CD4-positive, alpha-beta T cell treated with Interleukin-17A for 4 hours (primary cell): ENCODE data around the gene CHFR.
"Not testable (repeated sequence)": the region's sequence is repeated elsewhere in the genome, so short reads cannot be mapped to it uniquely, and the experiment has no call there.

Source experiments
- DNase-seq: peaks from one replicate; pipeline ENCODE4 v3.0.0-alpha.2; 2020; ENCODE audit warnings: mixed read lengths

CHFR gene

DNA sequence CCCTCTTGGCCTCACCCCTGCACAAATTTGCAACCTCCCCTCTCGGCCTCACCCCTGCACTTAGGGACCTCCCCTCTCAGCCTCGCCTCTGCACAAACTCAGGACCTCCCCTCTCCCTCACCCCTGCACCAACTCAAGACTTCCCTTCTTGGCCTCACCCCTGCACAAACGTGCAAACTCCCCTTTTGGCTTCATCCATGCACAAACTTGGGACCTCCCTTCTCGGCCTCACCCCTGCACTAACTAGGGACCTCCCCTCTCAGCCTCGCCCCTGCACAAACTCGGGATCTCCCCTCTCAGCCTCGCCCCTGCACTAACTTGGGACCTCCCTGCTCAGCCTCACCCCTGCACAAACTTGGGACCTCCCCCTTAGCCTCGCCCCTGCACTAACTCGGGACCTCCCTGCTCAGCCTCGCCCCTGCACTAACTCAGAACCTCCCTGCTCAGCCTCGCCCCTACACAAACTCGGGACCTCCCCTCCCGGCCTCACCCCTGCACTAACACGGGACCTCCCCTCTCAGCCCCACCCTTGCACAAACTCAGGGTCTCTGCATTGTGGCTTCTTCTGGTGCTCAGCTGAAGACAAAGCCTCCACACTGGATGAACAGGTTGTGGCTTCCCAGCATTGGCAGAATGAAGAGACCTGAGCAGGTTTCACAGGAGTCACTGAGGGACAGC, 47.7 kb downstream of the CHFR start:
- DNase-seq: no peak

DNA sequence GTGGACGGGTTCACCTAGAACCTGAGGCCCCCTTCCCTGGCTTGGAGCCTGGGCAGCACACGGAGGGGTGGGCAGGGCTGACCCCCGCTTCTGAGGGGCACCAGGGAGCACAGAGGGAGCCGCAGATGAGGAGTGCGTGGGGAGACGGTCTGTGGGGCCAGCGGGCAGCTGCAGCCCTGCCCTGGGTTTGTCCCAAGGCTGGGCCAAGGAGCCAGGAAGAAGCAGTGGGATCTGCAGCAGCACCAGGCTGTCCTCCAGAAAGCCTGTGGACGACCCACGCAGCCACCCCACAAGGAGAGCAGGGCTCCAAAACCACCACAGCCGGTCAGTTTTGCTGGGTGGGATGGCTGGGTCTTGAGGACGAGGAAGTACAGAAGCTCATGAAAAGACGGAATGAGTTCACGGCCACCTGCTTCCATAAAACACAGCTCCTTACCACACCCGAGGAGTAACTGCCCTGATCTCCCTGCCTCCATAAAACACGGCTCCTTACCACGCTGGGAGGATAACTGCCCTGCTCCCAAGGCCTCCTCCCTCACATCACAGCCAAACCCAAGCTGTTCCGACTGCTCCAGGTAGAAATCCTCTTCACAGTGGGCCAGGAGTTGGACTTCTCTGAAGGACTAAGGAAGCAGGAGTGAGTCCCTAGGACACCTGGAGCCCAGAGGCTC, 48.9 kb downstream of the CHFR start:
- DNase-seq: no peak

DNA sequence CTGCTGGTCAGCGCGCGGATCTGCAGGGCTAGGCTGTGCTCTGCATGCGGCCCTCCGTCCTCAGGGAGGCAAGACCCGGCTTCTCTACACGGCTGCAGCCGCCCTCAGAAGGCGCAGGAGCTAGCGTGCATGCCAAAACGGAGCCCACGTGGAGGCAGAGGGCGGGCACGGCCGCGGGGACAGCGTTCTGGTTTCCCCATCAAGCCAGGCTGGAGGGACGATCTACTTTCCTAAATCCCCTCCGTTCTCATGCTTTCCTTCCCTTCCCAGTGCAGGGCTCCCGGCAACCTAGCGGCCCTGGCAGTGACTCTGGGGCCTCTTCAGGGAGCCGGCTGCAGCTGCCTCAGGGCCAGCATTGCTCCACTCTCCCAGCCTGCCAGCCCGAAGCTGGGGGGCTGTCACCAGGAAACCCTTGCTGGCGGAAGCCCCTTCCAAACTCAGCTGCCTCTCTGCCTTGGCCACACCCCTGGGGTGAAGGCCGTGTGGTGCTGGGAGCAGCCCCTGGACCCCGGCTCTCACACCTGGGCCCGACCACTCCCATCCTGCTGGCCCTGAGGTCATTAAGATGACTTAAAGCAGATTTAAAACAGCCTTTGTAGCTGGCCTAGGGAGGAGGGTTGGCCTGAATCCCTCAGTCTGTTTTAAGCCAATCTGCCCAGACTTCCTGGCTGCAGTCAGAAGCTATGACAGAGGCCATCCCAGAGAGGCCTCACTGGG, 49.6 kb downstream of the CHFR start:
- DNase-seq: no peak

DNA sequence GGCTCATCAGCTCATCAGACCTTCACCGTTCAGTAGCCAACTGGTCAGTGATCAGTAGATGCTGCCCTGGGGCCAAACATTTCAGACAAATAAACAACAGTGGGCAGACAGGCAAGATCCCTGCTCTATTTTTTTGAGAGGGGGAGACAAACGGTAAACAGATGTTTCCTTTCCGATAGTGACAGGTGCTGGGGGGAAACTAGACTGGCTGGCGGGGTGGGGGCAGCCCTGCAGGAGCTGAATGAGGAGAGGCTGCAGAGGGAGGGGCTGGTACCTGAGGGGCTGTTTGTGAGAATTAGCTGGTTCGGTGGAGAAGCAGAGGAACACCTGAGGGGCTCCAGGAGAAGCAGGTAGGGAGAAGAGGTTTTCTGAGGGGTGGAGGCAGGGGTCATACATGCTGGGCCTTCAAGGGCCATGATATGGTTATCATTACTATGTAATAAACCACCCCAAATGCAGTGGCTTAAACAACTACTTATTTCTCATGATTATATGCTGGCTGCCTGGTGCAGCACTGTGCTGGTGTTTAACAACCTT, 50.5 kb downstream of the CHFR start:
- DNase-seq: no peak

DNA sequence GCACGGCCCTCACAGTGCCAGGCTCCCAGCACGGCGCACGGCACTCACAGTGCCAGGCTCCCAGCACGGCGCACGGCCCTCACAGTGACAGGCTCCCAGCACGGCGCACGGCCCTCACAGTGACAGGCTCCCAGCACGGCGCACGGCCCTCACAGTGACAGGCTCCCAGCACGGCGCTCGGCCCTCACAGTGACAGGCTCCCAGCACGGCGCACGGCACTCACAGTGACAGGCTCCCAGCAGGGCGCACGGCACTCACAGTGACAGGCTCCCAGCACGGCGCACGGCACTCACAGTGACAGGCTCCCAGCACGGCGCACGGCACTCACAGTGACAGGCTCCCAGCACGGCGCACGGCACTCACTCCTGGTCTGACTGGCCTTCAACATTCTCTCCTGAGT, 51.2 kb downstream of the CHFR start:
- not testable (repeated sequence) for DNase-seq

DNA sequence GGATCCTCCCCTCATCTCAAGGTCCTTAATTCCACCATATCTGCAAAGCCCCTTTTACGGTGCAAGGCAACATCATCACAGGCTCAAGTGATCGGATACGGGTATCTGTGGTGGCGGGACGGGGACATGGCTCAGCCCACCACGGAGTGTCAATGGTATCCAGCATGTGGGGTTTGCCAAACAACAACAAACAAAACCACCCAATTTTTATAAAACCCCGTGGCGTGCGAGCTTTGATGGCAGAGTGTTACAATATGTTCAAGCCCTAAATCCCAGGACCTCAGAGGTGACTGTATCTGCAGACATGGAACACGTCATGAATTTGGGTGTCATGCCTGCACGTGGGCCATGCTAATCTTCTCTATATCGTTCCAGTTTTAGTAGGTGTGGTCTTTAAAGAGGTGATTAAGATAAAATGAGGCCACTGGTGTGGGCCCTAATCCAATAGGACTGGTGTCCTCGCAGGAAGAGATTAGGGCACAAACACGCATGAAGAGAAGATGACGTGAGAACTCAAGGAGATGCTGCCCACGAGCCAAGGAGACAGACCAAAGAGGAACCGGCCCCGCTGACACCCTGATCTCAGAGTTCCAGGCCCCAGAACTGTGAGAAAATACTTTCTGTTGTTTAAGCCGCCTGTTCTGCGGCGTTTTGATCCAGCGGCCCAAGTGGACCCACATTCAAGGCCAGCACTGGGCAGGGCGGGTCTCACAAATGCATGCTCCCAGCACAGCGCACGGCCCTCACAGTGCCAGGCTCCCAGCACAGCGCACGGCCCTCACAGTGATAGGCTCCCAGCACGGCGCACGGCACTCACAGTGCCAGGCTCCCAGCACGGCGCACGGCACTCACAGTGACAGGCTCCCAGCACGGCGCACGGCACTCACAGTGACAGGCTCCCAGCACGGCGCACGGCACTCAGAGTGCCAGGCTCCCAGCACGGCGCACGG, 52.1 kb downstream of the CHFR start:
- DNase-seq: no peak

DNA sequence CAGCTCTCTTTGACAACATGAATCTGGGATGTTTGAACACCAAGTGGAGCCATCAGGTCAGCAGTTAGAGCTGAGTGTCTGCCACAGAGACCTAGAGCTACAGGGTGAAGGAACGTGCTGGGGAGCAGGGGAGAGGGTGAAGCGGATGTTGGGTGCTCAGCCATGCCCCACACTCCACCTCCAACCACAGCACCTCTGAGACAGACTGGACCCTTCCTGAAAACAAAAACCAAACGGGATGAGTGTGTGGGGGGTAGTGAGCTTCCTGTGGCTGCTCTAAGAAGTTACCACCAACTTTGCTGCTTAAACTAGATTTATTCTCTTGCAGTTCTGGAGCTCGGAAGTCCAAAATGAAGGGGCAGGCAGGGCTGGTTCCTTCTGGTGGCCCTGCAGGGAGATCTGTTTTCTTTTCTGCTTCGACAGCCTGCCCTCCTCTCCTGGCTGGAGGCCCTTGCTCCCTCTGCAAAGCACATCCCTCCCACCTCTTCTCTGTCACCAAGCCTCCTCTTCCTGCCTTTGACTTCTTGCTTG, 53.2 kb downstream of the CHFR start:
- peak; percentile 61 for DNase-seq

DNA sequence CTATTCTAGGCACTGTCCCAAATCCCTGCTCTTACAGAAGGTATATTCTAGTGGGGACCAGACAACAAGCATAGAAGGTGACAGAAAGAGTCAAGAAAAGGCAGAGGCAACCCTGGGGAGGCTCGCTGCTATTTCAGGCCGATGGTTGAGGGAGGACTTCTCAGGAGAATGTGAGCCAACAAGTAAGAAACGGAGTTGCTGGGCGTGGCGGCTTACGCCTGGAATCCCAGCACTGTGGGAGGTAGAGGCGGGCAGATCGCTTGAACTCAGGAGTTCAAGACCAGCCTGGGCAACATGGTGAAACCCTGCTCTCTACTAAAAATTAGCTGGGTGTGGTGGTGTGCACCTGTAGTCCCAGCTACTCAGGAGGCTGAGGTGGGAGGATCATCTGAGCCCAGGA, 54.1 kb downstream of the CHFR start:
- no peak for DNase-seq

DNA sequence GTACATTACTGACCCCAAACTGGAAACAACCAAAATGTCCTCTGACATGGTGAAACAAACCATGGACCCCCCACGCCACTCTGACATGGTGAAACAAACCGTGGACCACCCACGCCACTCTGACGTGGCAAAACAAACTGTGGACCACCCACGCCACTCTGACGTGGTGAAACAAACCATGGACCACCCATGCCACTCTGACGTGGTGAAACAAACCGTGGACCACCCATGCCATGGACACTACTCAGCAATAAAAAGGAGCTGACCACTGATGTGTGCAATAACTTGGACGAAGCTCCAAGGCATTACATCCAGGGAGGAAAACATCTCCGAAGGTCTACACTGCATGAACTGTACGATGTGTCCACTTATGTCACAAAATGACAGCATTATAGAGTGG, 55.6 kb downstream of the CHFR start:
- no peak for DNase-seq

DNA sequence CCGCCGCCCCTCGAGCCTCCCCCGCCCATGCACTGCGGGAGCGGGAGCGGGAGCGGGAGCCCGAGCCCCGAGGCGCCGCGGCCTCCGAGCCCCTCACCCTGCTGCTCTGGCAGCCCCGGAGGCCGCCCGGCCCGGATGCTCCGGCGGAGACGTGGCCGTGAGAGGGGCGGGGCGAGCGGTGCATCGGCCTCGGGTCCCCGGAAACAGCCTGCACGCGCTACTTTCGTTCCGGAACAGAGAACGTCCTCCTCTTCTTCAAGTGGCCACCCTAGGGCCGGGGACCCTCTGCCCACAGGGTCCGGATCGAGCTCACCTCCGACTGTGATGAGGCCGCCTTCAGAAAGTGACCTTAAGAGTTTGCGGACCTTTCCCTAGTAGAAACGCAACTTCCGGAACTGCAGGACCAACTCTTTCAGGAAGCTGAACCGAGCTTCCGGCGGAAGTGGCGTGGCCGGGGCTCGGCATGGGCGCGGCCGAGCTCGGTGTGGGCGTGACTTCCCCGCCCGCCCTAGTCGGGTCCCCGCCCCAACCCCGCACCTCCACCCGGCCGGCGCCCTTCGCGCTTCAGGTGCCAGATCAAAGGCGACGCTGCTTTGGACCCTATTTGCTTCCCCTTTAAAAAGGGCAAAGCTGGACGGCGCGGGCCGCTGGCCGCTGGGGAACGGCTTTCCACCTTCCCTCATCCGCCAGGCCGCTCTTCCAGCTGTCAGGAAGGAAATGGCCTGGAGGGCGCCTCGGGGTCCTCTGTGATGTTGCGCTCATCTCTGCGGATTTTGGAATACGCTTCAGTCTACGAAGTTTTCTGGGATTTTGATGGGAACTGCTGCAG, 58.5 kb downstream of the CHFR start, which contains the start of gene GOLGA3:
Gene GOLGA3, minus strand, starts transcription at position 164 of the 829 bp plus-strand sequence. CDS start 6,741 bp downstream, outside the sequence.
- peak; percentile 97 for DNase-seq

DNA sequence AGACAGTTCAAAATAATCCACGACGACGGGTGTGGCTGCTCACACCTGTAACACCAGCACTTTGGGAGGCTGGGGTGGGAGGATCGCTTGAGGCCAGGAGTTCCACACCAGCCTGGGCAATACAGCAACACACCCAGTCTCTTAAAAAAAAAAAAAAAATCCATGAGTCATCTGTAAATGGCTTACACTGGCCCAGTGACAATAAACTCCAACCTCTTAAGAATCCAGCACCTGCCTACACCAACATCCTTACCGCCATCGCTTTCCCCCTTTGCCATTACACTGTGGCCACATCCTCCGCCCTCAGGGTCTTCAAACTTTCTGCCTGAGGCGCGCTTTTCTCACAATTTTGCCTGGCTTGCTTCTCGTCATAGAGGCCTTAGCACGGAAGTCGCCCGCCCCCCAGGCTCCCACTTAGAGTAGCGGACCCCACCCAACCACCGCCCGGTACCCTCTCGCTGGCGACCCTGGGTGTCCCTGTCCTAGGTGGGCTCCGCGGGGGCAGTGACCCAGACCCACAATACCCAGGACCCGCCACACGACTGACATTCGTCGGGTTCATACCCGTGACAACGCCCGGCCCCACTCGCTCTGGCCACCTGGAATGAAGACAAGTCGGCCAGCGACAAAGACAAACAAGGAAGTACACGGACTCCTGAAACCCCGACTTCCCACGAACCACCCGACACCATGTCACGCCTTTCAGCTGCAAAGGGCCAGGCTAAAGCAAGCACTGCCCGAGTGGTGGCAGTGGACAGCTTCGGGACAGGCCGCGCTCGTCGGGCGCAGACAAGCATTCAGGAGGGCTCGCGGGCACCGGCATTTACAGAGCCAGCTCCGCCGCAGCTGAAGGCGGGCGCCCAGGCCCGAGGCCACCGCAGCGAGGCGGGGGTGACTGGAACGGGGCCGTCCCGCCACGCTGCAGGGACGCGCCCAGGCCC, 59.4 kb downstream of the CHFR start:
- peak; percentile 34 for DNase-seq

DNA sequence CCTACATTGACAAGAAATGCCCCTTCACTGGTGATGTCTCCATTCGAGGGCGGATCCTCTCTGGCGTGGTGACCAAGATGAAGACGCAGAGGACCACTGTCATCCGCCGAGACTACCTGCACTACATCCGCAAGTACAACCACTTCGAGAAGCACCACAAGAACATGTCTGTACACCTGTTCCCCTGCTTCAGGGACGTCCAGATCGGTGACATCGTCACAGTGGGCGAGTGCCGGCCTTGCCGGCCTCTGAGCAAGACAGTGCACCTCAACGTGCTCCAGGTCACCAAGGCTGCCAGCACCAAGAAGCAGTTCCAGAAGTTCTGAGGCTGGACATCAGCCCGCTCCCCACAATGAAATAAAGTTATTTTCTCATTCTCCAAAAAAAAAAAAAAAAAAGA, 61.5 kb downstream of the CHFR start:
- no peak for DNase-seq

DNA sequence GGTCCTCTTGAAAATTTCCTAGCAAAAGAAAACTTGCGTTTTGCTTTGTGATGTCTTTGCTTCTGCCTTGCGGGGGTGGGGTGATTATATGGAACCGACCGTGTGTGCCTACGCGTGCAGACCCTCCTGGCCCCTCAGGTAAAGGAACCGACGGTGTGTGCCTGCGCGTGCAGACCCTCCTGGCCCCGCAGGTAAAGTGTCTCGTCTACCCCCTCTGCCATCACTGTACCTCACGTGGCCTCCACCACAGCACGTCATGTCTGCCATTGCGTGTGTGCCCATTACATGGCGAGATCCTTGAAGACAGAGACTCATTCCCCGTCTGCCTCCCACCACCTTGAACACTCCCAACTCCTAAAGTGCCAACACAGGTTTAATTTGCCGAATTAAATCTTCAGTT, 62.3 kb downstream of the CHFR start:
- no peak for DNase-seq

DNA sequence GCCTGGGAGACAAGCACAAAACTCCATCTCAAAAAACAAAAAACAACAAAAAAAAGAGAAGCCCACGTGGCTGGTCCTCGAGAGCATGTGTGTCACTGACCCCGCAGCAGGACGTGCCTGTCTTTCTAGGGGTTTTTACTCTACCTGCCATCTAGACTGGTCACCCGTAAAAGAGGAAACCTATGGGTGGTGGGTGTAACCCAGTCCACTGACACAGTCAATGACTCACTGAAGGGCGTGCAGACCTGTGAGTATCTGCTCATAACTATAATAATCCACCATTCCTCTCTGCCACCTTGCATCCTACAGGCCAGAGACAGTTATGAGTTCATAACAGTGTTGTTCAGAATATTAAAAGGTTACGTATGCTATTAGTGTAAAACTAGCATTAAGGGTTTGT, 63.4 kb downstream of the CHFR start:
- no peak for DNase-seq

DNA sequence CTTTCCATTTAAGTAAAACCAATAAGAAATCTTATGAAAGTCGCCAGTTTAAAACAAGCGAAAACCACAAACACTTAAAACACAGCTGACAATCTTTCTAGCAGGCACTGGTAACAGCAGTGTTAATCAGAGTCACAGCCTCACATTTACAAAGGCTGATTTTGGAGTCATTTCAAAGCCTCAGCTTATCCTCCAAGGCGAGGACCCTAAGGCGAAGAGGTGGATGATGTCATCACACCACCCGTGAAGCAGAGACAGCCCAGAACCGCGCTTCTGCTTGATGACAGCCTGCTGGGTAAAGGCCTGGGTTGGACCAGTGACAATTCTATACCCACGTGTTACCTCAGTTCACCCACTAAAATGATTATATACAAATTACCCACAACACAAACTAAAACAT, 68.8 kb downstream of the CHFR start:
- no peak for DNase-seq

DNA sequence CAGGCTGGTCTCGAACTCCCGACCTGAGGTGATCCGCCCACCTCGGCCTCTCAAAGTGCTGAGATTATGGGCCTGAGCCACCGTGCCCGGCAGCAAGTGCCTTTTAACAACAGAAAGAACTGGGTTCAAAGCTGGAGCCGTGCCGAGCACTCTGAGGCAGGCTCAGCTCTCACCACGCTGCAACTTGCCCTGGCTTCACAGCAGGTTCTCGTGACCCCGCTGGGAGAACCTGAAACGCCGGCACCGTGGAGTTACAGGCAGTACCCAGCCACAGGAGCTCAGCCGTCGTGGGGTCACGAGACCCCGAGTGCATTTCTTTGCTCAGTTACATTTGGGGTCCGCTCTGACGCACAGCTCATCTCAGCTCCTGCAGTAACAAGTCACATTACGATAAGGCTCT, 73.2 kb downstream of the CHFR start:
- no peak for DNase-seq

DNA sequence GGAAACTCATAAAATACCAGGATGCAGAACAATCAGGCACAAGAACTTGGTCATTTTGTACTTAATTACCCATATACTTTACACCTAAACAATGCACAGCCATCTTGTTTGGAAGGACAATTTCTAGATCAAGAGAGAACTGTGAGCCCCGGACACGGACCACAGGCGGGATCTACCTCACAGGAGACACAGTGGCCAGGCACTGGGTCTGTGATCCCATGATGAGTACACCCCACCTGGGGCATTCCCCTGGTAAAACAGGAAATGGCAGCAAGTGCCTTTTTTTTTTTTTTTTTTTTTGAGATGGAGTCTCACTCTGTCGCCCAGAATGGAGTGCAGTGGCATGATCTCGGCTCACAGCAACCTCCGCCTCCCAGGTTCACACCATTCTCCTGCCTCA, 74.0 kb downstream of the CHFR start:
- DNase-seq: no peak

DNA sequence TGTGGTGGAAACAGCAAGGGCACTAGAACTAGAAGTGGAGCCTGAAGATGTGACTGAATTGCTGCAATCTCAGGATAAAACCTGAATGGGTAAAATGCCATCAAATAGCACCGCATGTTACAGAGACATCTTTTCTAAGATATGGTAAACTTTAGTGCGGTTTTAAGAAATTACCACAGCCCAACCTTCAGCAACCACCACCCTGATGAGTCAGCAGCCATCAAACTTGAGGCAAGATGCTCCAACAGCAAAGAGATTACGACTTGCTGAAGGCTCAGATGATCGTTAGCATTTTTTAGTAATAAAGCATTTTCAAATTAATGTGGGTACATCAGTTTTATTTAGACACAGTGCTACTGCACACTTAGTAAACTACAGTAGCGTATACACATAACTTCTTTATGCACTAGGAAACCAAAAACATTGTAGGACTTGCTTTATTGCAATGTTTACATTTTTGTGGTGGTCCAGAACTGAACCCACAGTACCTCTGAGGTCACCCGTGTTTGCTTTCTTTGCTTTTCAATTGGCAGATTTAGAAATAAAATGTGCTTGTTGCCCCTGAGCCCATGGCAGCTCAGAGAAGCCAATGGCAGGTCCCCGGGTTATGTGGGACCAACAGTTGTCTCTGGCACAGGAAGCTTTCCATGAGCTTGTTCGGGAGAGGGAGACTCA, 74.6 kb downstream of the CHFR start:
- no peak for DNase-seq

DNA sequence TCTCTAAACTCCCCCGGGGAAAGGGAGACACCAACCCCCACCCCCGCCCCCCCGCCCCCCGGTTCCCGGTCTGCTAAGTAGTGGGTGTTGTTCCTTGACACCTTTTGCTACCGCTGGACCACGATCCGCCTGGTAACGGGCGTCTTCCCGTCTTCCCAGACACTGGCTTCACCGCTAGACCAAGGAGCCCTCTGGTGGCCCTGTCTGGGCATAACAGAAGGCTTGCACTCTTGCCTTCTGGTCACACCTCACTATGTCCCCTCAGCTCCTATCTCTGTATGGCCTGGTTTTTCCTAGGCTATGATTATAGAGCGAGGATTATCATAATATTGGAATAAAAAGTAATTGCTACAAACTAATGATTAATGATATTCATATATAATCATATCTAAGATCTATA, 78.0 kb downstream of the CHFR start:
- DNase-seq: peak; percentile 48
